GM18907 (cell line): ENCODE measurements around the gene LTO1.
"Not testable (repeated sequence)": the region's sequence is repeated elsewhere in the genome, so short reads cannot be mapped to it uniquely, and the experiment has no call there.

Source experiments
- ATAC-seq: cut with Tn5 transposase; IDR thresholded peaks from one replicate; pipeline ENCODE4 v1.9.1; 2021; ENCODE audit warnings: mild to moderate bottlenecking, moderate library complexity; ENCODE audit not compliant: unreplicated experiment

The LTO1 gene

GRCh38 chr11:69702239-69702691 lies 27.1 kb upstream of the LTO1 start:
- no peak for ATAC-seq

GRCh38 chr11:69700278-69701140 lies 25.4 kb upstream of the LTO1 start:
- ATAC-seq = no peak

GRCh38 chr11:69699213-69699612 lies 24.1 kb upstream of the LTO1 start:
- ATAC-seq = no peak

- ATAC-seq = no peak
These were observed 23.2 kb upstream of the LTO1 start for GRCh38 chr11:69698362-69698761.

- ATAC-seq = no peak
These were observed 22.7 kb upstream of the LTO1 start for GRCh38 chr11:69697861-69698260.

- ATAC-seq = no peak
These were observed 22.3 kb upstream of the LTO1 start for GRCh38 chr11:69697469-69697843.

- ATAC-seq = no peak
These were observed 21.8 kb upstream of the LTO1 start for GRCh38 chr11:69696749-69697468.

- not testable (repeated sequence) for ATAC-seq
These were observed 20.8 kb upstream of the LTO1 start for GRCh38 chr11:69695995-69696394.

GRCh38 chr11:69695581-69695980 lies 20.4 kb upstream of the LTO1 start:
- ATAC-seq = no peak

- no peak for ATAC-seq
These were observed 19.6 kb upstream of the LTO1 start for GRCh38 chr11:69694781-69695180.

- ATAC-seq = no peak
These were observed 17.3 kb upstream of the LTO1 start for GRCh38 chr11:69692422-69692821.

- no peak for ATAC-seq
These were observed 16.3 kb upstream of the LTO1 start for GRCh38 chr11:69691463-69691862.

- no peak for ATAC-seq
These were observed 14.5 kb upstream of the LTO1 start for GRCh38 chr11:69689484-69690319.

GRCh38 chr11:69687969-69688771 lies 13.0 kb upstream of the LTO1 start:
- ATAC-seq = not testable (repeated sequence)

GRCh38 chr11:69686856-69687255 lies 11.7 kb upstream of the LTO1 start:
- no peak for ATAC-seq

- no peak for ATAC-seq
These were observed 11.3 kb upstream of the LTO1 start for GRCh38 chr11:69686452-69686851.

- no peak for ATAC-seq
These were observed 10.2 kb upstream of the LTO1 start for GRCh38 chr11:69685348-69685747.

- no peak for ATAC-seq
These were observed 9.5 kb upstream of the LTO1 start for GRCh38 chr11:69684651-69685050.

- ATAC-seq = no peak
These were observed 8.7 kb upstream of the LTO1 start for GRCh38 chr11:69683764-69684333.

- ATAC-seq = no peak
These were observed 7.7 kb upstream of the LTO1 start for GRCh38 chr11:69682681-69683326.
